Cardiac muscle cell (in vitro differentiated cells and primary cell): ENCODE measurements around the gene NT5M. TPM values are rescaled to one million over a fixed set of nuclear protein-coding genes. Genes with fewer than 3 reads are reported as not detected.
"Not testable (repeated sequence)": the region's sequence is repeated elsewhere in the genome, so short reads cannot be mapped to it uniquely, and the experiment has no call there.

Experiments
- DNase-seq, 2 donors: peaks; one replicate each; pipeline versions ENCODE4 v3.0.0 to v3.0.0-alpha.2; 2010 to 2017; ENCODE audit warnings: low read depth in 1 of 2, low spot score in 1 of 2
- H3K27ac ChIP-seq: fragments of 200-600 bp; sonication (generic); 2 replicates; pipeline ENCODE4 v1.5.1; 2016
- H3K27me3 ChIP-seq: fragments of 200-600 bp; sonication (generic); 2 replicates; pipeline ENCODE4 v1.6.0; 2016; ENCODE audit warnings: control low read depth
- H3K36me3 ChIP-seq: fragments of 200-600 bp; sonication (generic); 2 replicates; pipeline ENCODE4 v1.5.1; 2016; ENCODE audit warnings: control low read depth
- H3K4me1 ChIP-seq: fragments of 200-600 bp; sonication (generic); 2 replicates; pipeline ENCODE4 v1.8.1; 2017; ENCODE audit warnings: low read depth, mild to moderate bottlenecking, mixed run types
- H3K4me3 ChIP-seq: fragments of 200-600 bp; sonication (generic); 2 replicates; pipeline ENCODE4 v1.5.1; 2016; ENCODE audit warnings: mild to moderate bottlenecking
- H3K9me3 ChIP-seq: fragments of 200-600 bp; sonication (generic); 2 replicates; pipeline ENCODE4 v1.5.1; 2017; ENCODE audit warnings: low read depth, mild to moderate bottlenecking, control low read depth
- CTCF ChIP-seq: IDR thresholded peaks from 2 replicates; pipeline ENCODE4 v1.5.1; 2012; ENCODE audit warnings: low read depth, mild to moderate bottlenecking, low read length
- polyA plus RNA-seq: library from polyadenylated mRNA; unstranded; fragments of >200 nt; fragmentation: Nextera tagmentation; extraction: Ambion mirVana; gene quantifications from 2 replicates; pipeline ENCODE4 v1.2.1, GENCODE V29; 2016
- total RNA-seq: library from RNA; depleted of rRNA; stranded (reverse); fragments of >200 nt; gene quantifications from 2 replicates; pipeline ENCODE4 v1.2.3, GENCODE V29; 2016

Gene NT5M
- total and polyA plus RNA-seq, 2 experiments from 2014 or later: 32.9 to 38.5 TPM

GRCh38 chr17:17379197-17379991 lies 76.2 kb downstream of the NT5M start:
- Histone ChIP-seq H3K27ac (no peak overlapping the region), H3K9me3 (no peaks in the 10 kb centered on the region), H3K4me3 (no peak overlapping the region), H3K4me1 (peaks cover 6% of the 10 kb centered on the region), H3K27me3 (peaks cover 8% of the 10 kb centered on the region), H3K36me3 (no peaks in the 10 kb centered on the region)
- DNase-seq: peak in 1 of 2 donors; percentile 93
- no peak for TF ChIP-seq CTCF

- H3K27me3 ChIP-seq: peaks cover 8% of the 10 kb centered on the region
- TF ChIP-seq CTCF: no peak
- no peak overlapping the region for H3K4me3 ChIP-seq
- no peaks in the 10 kb centered on the region for H3K9me3 ChIP-seq
- no peak for DNase-seq
- H3K36me3 ChIP-seq: no peaks in the 10 kb centered on the region
- no peak overlapping the region for H3K27ac ChIP-seq
- peaks cover 6% of the 10 kb centered on the region for H3K4me1 ChIP-seq
Measured at GRCh38 chr17:17380145-17380925, 77.2 kb downstream of the NT5M start.

GRCh38 chr17:17381446-17382064 lies 78.4 kb downstream of the NT5M start:
- DNase-seq: no peak
- Histone ChIP-seq H3K9me3 (no peaks in the 10 kb centered on the region), H3K4me3 (no peak overlapping the region), H3K36me3 (no peaks in the 10 kb centered on the region), H3K27ac (no peak overlapping the region), H3K4me1 (peaks cover 3% of the 10 kb centered on the region), H3K27me3 (peaks cover 8% of the 10 kb centered on the region)
- no peak for TF ChIP-seq CTCF

GRCh38 chr17:17382065-17382459 lies 78.9 kb downstream of the NT5M start:
- H3K4me1 ChIP-seq: no peaks in the 10 kb centered on the region
- no peaks in the 10 kb centered on the region for H3K9me3 ChIP-seq
- peaks cover 8% of the 10 kb centered on the region for H3K27me3 ChIP-seq
- H3K4me3 ChIP-seq: no peak overlapping the region
- H3K27ac ChIP-seq: no peak overlapping the region
- H3K36me3 ChIP-seq: no peaks in the 10 kb centered on the region
- TF ChIP-seq CTCF: no peak
- DNase-seq: no peak

- Histone ChIP-seq H3K4me3 (no peak overlapping the region), H3K4me1 (no peaks in the 10 kb centered on the region), H3K9me3 (no peaks in the 10 kb centered on the region), H3K27ac (no peak overlapping the region), H3K27me3 (peaks cover 8% of the 10 kb centered on the region), H3K36me3 (no peaks in the 10 kb centered on the region)
- no peak for DNase-seq
- no peak for TF ChIP-seq CTCF
Measured at GRCh38 chr17:17382971-17383370, 79.8 kb downstream of the NT5M start.

GRCh38 chr17:17383431-17384290 lies 80.5 kb downstream of the NT5M start:
- H3K27ac ChIP-seq, H3K4me1 ChIP-seq, H3K27me3 ChIP-seq, DNase-seq, H3K9me3 ChIP-seq, H3K36me3 ChIP-seq, H3K4me3 ChIP-seq: not testable (repeated sequence)
